Small intestine (tissue), 7 donors: ENCODE results near the gene MCEE. TPM values are rescaled to one million over a fixed set of nuclear protein-coding genes. Genes with fewer than 3 reads are reported as not detected.
"Not testable (repeated sequence)": the region's sequence is repeated elsewhere in the genome, so short reads cannot be mapped to it uniquely, and the experiment has no call there.

ENCODE experiments used
- DNase-seq, 2 donors: peaks; one replicate each; pipeline versions ENCODE4 v3.0.0 to v3.0.0-alpha.2; 2013
- FAIRE-seq: peaks from 2 replicates; lab custom pipeline; 2012; peaks lifted over from hg19 to GRCh38; lab: Jason Lieb, UNC
- H3K27ac ChIP-seq, 3 donors: one replicate each; pipeline ENCODE4 v1.5.1; 2013; ENCODE audit warnings: low read length in 2 of 3, mild to moderate bottlenecking in 2 of 3, control low read depth in 1 of 3, inconsistent platforms in 1 of 3, low read depth in 1 of 3, moderate library complexity in 1 of 3
- H3K27me3 ChIP-seq, 3 donors: one replicate each; pipeline ENCODE4 v1.6.1; 2013; ENCODE audit warnings: low read length in 3 of 3, inconsistent platforms in 1 of 3; ENCODE audit not compliant: control insufficient read depth in 3 of 3, insufficient read depth in 3 of 3
- H3K36me3 ChIP-seq, 3 donors: one replicate each; pipeline ENCODE4 v1.6.1; 2013; ENCODE audit warnings: low read length in 3 of 3, inconsistent platforms in 1 of 3, low read depth in 1 of 3, mild to moderate bottlenecking in 1 of 3, moderate library complexity in 1 of 3; ENCODE audit not compliant: control insufficient read depth in 3 of 3, insufficient read depth in 2 of 3
- H3K4me1 ChIP-seq, 3 donors: one replicate each; pipeline ENCODE4 v1.6.1; 2013; ENCODE audit warnings: low read length in 2 of 3, inconsistent platforms in 1 of 3, low read depth in 1 of 3, mild to moderate bottlenecking in 1 of 3, moderate library complexity in 1 of 3; ENCODE audit not compliant: control insufficient read depth in 3 of 3, insufficient read depth in 2 of 3
- H3K4me3 ChIP-seq, 3 donors: one replicate each; pipeline ENCODE4 v1.5.1; 2013; ENCODE audit warnings: low read length in 3 of 3, control low read depth in 1 of 3, inconsistent platforms in 1 of 3, low read depth in 1 of 3, mild to moderate bottlenecking in 1 of 3, moderate library complexity in 1 of 3
- H3K9me3 ChIP-seq, 2 donors: one replicate each; pipeline ENCODE4 v1.6.1; 2013; ENCODE audit warnings: low read depth in 1 of 2, low read length in 1 of 2; ENCODE audit not compliant: control insufficient read depth in 2 of 2, insufficient read depth in 1 of 2
- WGBS, 3 donors: extraction: QIAGEN DNeasy Blood & Tissue Kit; methylation state at CpG; one replicate each; pipeline ENCODE4 v1.1.7; 2013; 5-methylcytosine and 5-hydroxymethylcytosine counted together
- polyA plus RNA-seq, 4 donors: library from polyadenylated mRNA; stranded (reverse) in 3 of 4; unstranded in 1 of 4; fragments of 200-250 nt in 3 of 4; fragments of 120-200 nt in 1 of 4; gene quantifications; one replicate each; pipeline versions ENCODE4 v1.2.1 to v1.2.3, GENCODE V29; 2013
- donor health status: healthy with polysubstance abuse.
- donor health status: control.
- donor health status: control.
- donor health status: Bipolar disorder and iron deficiency.
- donor health status: healthy.

MCEE gene
- polyA plus RNA-seq, 4 donors: 16.3 to 43.6 (median 31.5) TPM

- Histone ChIP-seq H3K4me1 (no peaks in the 10 kb centered on the region), H3K36me3 (no peaks in the 10 kb centered on the region), H3K27me3 (peaks cover 0 to 2% (median 0%) of the 10 kb centered on the region in 3 donors), H3K4me3 (no peak overlapping the region), H3K9me3 (no peaks in the 10 kb centered on the region), H3K27ac (no peak overlapping the region)
- DNase-seq (no peak), FAIRE-seq (no peak)
- WGBS, 3 donors: 54 to 63% (median 59%) methylated on average over 6 of the region's 6 CpGs
Measured at GRCh38 chr2:71102981-71103681, 26.9 kb downstream of the MCEE start.

GRCh38 chr2:71101656-71102055 is 28.4 kb downstream of the MCEE start:
- peaks cover 0 to 2% (median 0%) of the 10 kb centered on the region in 3 donors for H3K27me3 ChIP-seq
- 39 to 68% (median 51%) methylated on average over 2 of the region's 2 CpGs for WGBS, 3 donors

GRCh38 chr2:71100195-71100964 is 29.6 kb downstream of the MCEE start:
- H3K4me1 ChIP-seq: no peaks in the 10 kb centered on the region
- no peaks in the 10 kb centered on the region for H3K36me3 ChIP-seq
- H3K9me3 ChIP-seq: no peaks in the 10 kb centered on the region
- no peak overlapping the region for H3K27ac ChIP-seq
- FAIRE-seq (no peak), DNase-seq (peak; percentile 61 to 62)
- WGBS, 3 donors: 4 to 8% (median 5%) methylated on average over 3 of the region's 3 CpGs
- H3K4me3 ChIP-seq: no peak overlapping the region
- peaks cover 0 to 2% (median 0%) of the 10 kb centered on the region in 3 donors for H3K27me3 ChIP-seq

More at GRCh38 chr2:71101656-71102055, 28.4 kb downstream of the MCEE start:
- FAIRE-seq (no peak), DNase-seq (no peak)
- no peak overlapping the region for H3K4me3 ChIP-seq
- H3K27ac ChIP-seq: no peak overlapping the region
- no peaks in the 10 kb centered on the region for H3K9me3 ChIP-seq
- H3K4me1 ChIP-seq: no peaks in the 10 kb centered on the region
- no peaks in the 10 kb centered on the region for H3K36me3 ChIP-seq

GRCh38 chr2:71092491-71093260 is 37.4 kb downstream of the MCEE start:
- H3K4me1 ChIP-seq, H3K36me3 ChIP-seq, FAIRE-seq, H3K27ac ChIP-seq, DNase-seq, H3K9me3 ChIP-seq, H3K27me3 ChIP-seq, H3K4me3 ChIP-seq: not testable (repeated sequence)
- WGBS, 3 donors: 89 to 96% (median 95%) methylated on average over 29 to 33 of the region's 33 CpGs

- H3K4me1 ChIP-seq, H3K36me3 ChIP-seq, H3K27me3 ChIP-seq, H3K4me3 ChIP-seq, DNase-seq, H3K27ac ChIP-seq, FAIRE-seq, H3K9me3 ChIP-seq: not testable (repeated sequence)
- WGBS, 3 donors: 82 to 87% (median 84%) methylated on average over 9 of the region's 9 CpGs
Measured at GRCh38 chr2:71091808-71092207, 38.2 kb downstream of the MCEE start.

GRCh38 chr2:71089475-71089874 is 40.6 kb downstream of the MCEE start:
- H3K4me1 ChIP-seq, H3K27ac ChIP-seq, H3K36me3 ChIP-seq, H3K9me3 ChIP-seq, H3K4me3 ChIP-seq, FAIRE-seq, DNase-seq: not testable (repeated sequence)
- WGBS, 3 donors: 33 to 75% (median 59%) methylated on average over 13 to 14 of the region's 14 CpGs
- H3K27me3 ChIP-seq: peaks cover 0 to 17% (median 0%) of the 10 kb centered on the region in 3 donors

- FAIRE-seq, DNase-seq, H3K27ac ChIP-seq, H3K4me3 ChIP-seq, H3K36me3 ChIP-seq, H3K4me1 ChIP-seq, H3K9me3 ChIP-seq: not testable (repeated sequence)
- WGBS, 3 donors: 47 to 53% (median 52%) methylated on average over 9 of the region's 9 CpGs
- H3K27me3 ChIP-seq: peaks cover 0 to 17% (median 0%) of the 10 kb centered on the region in 3 donors
Measured at GRCh38 chr2:71085325-71086003, 44.6 kb downstream of the MCEE start.
